Fibroblast of lung (primary cell): ENCODE measurements around the gene NKAIN2. TPM values are rescaled to one million over a fixed set of nuclear protein-coding genes. Genes with fewer than 3 reads are reported as not detected.

Experiments used
- DNase-seq, 2 donors: peaks; one replicate each; pipeline versions ENCODE4 v3.0.0 to v3.0.0-alpha.2; 2010; ENCODE audit warnings: low read depth in 2 of 2
- H2AFZ ChIP-seq: 2 replicates; pipeline ENCODE4 v1.5.1; 2012; ENCODE audit warnings: low read length, control low read depth, inconsistent platforms
- H3K27ac ChIP-seq: 2 replicates; pipeline ENCODE4 v1.5.1; 2011; ENCODE audit warnings: low read length, control low read depth; ENCODE audit not compliant: insufficient read depth
- H3K27me3 ChIP-seq: 2 replicates; pipeline ENCODE4 v1.5.1; 2011; ENCODE audit warnings: mild to moderate bottlenecking, low read length; ENCODE audit not compliant: control insufficient read depth, insufficient read depth
- H3K36me3 ChIP-seq: 2 replicates; pipeline ENCODE4 v1.5.1; 2011; ENCODE audit warnings: low read length; ENCODE audit not compliant: control insufficient read depth, insufficient read depth
- H3K4me1 ChIP-seq: 2 replicates; pipeline ENCODE4 v1.5.1; 2011; ENCODE audit warnings: low read length; ENCODE audit not compliant: control insufficient read depth, insufficient read depth; ENCODE audit errors: extremely low read depth
- H3K4me2 ChIP-seq: 2 replicates; pipeline ENCODE4 v1.5.1; 2011; ENCODE audit warnings: low read length, control low read depth; ENCODE audit not compliant: insufficient read depth; ENCODE audit errors: extremely low read depth
- H3K4me3 ChIP-seq, 4 experiments: fragments of 200-600 bp in 1 of 4; sonication (generic) in 1 of 4; replicated peaks in 1 of 4; 2 replicates each; pipeline ENCODE4 v1.5.1; 2011 to 2016; ENCODE audit warnings: low read length in 4 of 4, low read depth in 3 of 4, mild to moderate bottlenecking in 3 of 4, control low read depth in 2 of 4, inconsistent platforms in 1 of 4, mixed read lengths in 1 of 4; ENCODE audit not compliant: insufficient read depth in 1 of 4; ENCODE audit errors: control extremely low read depth in 1 of 4
- H3K79me2 ChIP-seq: 2 replicates; pipeline ENCODE4 v1.5.1; 2012; ENCODE audit warnings: mild to moderate bottlenecking, low read length, inconsistent platforms; ENCODE audit not compliant: control insufficient read depth, insufficient read depth
- H3K9ac ChIP-seq: 2 replicates; pipeline ENCODE4 v1.5.1; 2011; ENCODE audit warnings: mild to moderate bottlenecking, low read length, control low read depth; ENCODE audit not compliant: insufficient read depth
- H3K9me3 ChIP-seq: 2 replicates; pipeline ENCODE4 v1.5.1; 2012; ENCODE audit warnings: low read depth, low read length; ENCODE audit not compliant: control insufficient read depth, insufficient read depth
- H4K20me1 ChIP-seq: 2 replicates; pipeline ENCODE4 v1.5.1; 2011; ENCODE audit warnings: low read length; ENCODE audit not compliant: control insufficient read depth, insufficient read depth; ENCODE audit errors: extremely low read depth
- EZH2 ChIP-seq: IDR thresholded peaks from 2 replicates; pipeline ENCODE4 v1.5.1; 2012; ENCODE audit warnings: low read length, control low read depth, mild to moderate bottlenecking; ENCODE audit errors: missing control alignments
- polyA plus RNA-seq, 2 donors: library from polyadenylated mRNA; depleted of rRNA in 1 of 2; stranded (reverse) in 1 of 2; unstranded in 1 of 2; fragments of >200 nt; gene quantifications; 2 replicates each; pipeline ENCODE4 v1.2.1, GENCODE V29; 2011 to 2012; ENCODE audit warnings: missing spikeins in 1 of 2
- total RNA-seq: library from RNA; depleted of rRNA; stranded (reverse); fragments of >200 nt; gene quantifications from 2 replicates; pipeline ENCODE4 v1.2.1, GENCODE V29; 2014
- TF ChIP-seq, protein P1 (sequence below), 2 donors: IDR thresholded peaks in 1 of 2; conservative IDR thresholded peaks in 1 of 2; 1 replicate in 1 of 2; 2 replicates in 1 of 2; pipeline ENCODE4 v1.5.1; 2011 to 2012; ENCODE audit warnings: low read length in 2 of 2, control low read depth in 1 of 2, inconsistent platforms in 1 of 2, low read depth in 1 of 2, mild to moderate bottlenecking in 1 of 2

Gene NKAIN2
- total and polyA plus RNA-seq, 2 donors (not counting 1 experiment from before 2014, with no cell fraction given) = not detected

DNA sequence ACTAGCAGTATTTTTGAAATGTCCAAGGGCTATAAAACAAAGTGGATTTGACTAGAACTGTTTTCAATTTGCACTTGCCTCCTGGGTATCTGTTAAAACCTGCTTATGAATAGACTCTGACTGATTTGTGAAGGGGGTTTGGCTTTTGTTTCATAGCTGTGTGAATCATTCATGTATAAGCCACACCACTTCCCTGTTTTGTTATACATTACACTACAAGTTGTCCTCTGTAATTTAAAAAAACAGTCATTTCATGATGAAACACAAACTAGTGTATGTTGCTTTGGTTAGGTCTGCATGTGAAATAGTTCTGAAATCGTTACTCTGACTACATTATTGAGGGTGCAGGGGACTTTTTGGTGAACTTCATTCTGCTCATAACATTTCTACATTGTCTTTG is 121.7 kb downstream of the NKAIN2 start:
- Histone ChIP-seq H3K79me2 (no peaks in the 10 kb centered on the region), H2AFZ (no peak overlapping the region), H3K9ac (no peak overlapping the region), H3K36me3 (no peaks in the 10 kb centered on the region), H3K27ac (no peak overlapping the region), H3K4me3 (no peak overlapping the region), H3K9me3 (no peaks in the 10 kb centered on the region), H3K4me2 (no peak overlapping the region), H3K27me3 (no peaks in the 10 kb centered on the region), H3K4me1 (no peaks in the 10 kb centered on the region), H4K20me1 (no peaks in the 10 kb centered on the region)
- no peak for TF ChIP-seq EZH2
- TF ChIP-seq, protein P1, sequence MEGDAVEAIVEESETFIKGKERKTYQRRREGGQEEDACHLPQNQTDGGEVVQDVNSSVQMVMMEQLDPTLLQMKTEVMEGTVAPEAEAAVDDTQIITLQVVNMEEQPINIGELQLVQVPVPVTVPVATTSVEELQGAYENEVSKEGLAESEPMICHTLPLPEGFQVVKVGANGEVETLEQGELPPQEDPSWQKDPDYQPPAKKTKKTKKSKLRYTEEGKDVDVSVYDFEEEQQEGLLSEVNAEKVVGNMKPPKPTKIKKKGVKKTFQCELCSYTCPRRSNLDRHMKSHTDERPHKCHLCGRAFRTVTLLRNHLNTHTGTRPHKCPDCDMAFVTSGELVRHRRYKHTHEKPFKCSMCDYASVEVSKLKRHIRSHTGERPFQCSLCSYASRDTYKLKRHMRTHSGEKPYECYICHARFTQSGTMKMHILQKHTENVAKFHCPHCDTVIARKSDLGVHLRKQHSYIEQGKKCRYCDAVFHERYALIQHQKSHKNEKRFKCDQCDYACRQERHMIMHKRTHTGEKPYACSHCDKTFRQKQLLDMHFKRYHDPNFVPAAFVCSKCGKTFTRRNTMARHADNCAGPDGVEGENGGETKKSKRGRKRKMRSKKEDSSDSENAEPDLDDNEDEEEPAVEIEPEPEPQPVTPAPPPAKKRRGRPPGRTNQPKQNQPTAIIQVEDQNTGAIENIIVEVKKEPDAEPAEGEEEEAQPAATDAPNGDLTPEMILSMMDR (conservative IDR thresholded peaks at IDR 0.05 in 1 of 2, IDR thresholded peaks at IDR 0.05 in 1 of 2; ENCODE audit: low read depth in 1 of 2, low read length in 2 of 2) = no peak
- DNase-seq = peak; percentile 15 to 45

DNA sequence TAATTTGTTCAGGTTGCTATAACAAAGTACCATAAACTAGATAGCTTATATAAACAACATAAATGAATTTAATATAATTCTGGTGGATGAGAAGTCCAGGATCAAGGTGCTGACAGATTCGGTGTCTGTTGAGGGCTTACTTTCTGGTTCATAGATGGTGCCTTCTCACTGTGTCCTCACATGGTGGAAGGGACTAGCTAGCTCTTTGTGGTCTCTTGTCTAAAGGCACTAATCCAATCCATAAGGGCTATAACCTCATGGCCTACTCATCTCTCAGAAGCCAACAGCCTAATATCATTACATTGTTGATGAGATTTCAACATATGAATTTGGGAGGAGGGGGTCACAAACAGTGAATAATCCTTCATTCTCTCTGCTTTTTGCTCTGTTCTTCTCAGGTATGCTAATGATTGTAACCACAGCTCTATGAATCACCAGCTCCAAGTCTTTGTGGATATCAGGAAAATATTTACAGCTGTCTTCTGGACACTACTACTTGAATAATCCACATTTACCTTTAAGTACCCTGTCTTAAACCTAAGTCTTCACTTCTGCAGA is 122.3 kb downstream of the NKAIN2 start:
- Histone ChIP-seq H3K36me3 (no peaks in the 10 kb centered on the region), H2AFZ (no peak overlapping the region), H3K4me2 (no peak overlapping the region), H3K9me3 (no peaks in the 10 kb centered on the region), H3K27ac (no peak overlapping the region), H3K4me3 (no peak overlapping the region), H3K4me1 (no peaks in the 10 kb centered on the region), H3K79me2 (no peaks in the 10 kb centered on the region), H3K27me3 (no peaks in the 10 kb centered on the region), H3K9ac (no peak overlapping the region), H4K20me1 (no peaks in the 10 kb centered on the region)
- no peak for TF ChIP-seq EZH2
- TF ChIP-seq, protein P1 (conservative IDR thresholded peaks at IDR 0.05 in 1 of 2, IDR thresholded peaks at IDR 0.05 in 1 of 2; ENCODE audit: low read depth in 1 of 2, low read length in 2 of 2) = no peak
- DNase-seq = peak in 1 of 2 donors; percentile 57

DNA sequence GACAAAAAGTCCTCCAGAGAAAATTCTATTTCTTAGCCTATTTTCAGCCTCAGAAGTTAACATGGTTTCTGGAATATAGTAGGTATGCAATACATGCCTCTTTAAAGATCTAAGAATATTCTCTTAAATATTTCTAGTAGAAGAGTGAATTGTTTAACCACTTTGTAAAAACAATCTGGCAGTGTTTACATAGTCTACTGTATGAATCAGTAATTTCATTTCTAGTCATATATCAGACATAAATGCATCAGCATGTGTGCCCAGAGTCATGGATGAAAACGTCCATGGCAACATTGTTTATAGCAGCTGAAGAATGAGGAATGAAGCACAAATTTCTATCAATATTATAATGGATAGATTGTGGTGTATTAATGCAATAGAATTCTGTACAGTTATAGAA is 124.9 kb downstream of the NKAIN2 start:
- no peaks in the 10 kb centered on the region for H3K79me2 ChIP-seq
- H3K9me3 ChIP-seq = no peaks in the 10 kb centered on the region
- H3K4me2 ChIP-seq = no peak overlapping the region
- H3K27me3 ChIP-seq = no peaks in the 10 kb centered on the region
- no peak overlapping the region for H2AFZ ChIP-seq
- H3K27ac ChIP-seq = no peak overlapping the region
- DNase-seq = peak; percentile 18 to 48
- no peaks in the 10 kb centered on the region for H4K20me1 ChIP-seq
- no peak overlapping the region for H3K9ac ChIP-seq
- H3K4me3 ChIP-seq = no peak overlapping the region
- no peaks in the 10 kb centered on the region for H3K36me3 ChIP-seq
- no peaks in the 10 kb centered on the region for H3K4me1 ChIP-seq
- TF ChIP-seq, protein P1 (conservative IDR thresholded peaks at IDR 0.05 in 1 of 2, IDR thresholded peaks at IDR 0.05 in 1 of 2; ENCODE audit: low read depth in 1 of 2, low read length in 2 of 2) = no peak
- no peak for TF ChIP-seq EZH2
